ENCODE measurements around the gene CA12.

CA12 gene

DNA sequence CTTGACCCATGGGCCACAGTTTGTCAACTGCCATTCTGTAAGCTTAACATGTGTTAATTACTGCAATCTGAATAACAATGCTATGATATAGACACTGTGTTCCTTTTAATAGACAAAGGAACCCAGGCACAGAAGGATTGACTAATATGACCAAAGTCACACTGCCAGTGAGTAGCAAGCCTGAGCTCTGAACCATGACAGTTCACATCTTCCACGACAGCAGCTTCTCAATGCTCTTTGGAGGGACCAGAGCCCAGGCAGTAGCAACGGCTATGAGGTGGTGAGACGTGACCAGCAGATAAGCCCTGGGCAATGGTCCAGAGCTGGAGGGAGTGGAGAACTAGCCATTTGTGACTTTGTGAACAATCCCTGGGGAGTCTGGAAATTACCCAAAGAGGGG is 19.4 kb downstream of the CA12 start:
- Histone ChIP-seq H3K4me2 (ENCODE audit: low read depth, low read length, poor library complexity, severe bottlenecking) (no peak overlapping the region), H3K9me2 (replicated peaks; ENCODE audit: low read depth, low read length) (no peaks in the 10 kb centered on the region), H3K9ac (ENCODE audit: low read depth, low read length, poor library complexity, severe bottlenecking) (no peak overlapping the region), H2AFZ (ENCODE audit: low read length) (no peak overlapping the region), H3K36me3 (ENCODE audit: insufficient read depth, low read length) (no peaks in the 10 kb centered on the region), H3K27me3 (ENCODE audit: insufficient read depth, low read length, poor library complexity, severe bottlenecking) (no peaks in the 10 kb centered on the region), H3K79me2 (ENCODE audit: insufficient read depth, low read length) (no peaks in the 10 kb centered on the region), H3K9me3 (ENCODE audit: insufficient read depth, low read depth, low read length) (no peaks in the 10 kb centered on the region), H3K4me1 (ENCODE audit: insufficient read depth, low read length, poor library complexity, severe bottlenecking) (no peaks in the 10 kb centered on the region), H3F3A (ENCODE audit: low read depth) (no peaks in the 10 kb centered on the region), H4K20me1 (ENCODE audit: insufficient read depth, low read length, poor library complexity, severe bottlenecking) (no peaks in the 10 kb centered on the region), H3K4me3 (ENCODE audit: low read length, poor library complexity, severe bottlenecking) (no peak overlapping the region)
- TF ChIP-seq CTCF (conservative IDR thresholded peaks at IDR 0.05; ENCODE audit: low read length) = no peak
- no peak for TF ChIP-seq EZH2phosphoT487 (IDR thresholded peaks at IDR 0.05; ENCODE audit: borderline replicate concordance)

DNA sequence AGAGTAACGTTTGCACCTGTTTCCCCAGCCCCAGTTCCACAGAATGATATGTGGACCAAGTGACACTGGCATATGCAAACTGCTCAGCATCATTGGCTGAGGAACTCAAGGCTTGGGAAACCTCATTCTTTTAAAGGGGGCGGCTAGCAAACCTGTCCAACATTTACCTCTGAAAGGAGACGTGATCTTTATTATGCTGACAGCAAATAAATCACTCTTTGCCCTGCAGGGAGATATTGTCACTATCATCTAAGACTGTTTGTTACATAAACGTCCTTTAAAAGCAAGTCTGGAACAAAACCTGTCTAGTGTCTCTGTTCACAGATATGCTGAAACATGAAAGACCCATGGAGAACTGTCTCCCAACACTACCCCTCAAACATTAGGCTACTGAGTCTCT is 21.5 kb downstream of the CA12 start:
- H3K9me3 ChIP-seq (ENCODE audit: insufficient read depth, low read depth, low read length) = no peaks in the 10 kb centered on the region
- TF ChIP-seq EZH2phosphoT487 (IDR thresholded peaks at IDR 0.05; ENCODE audit: borderline replicate concordance) = no peak
- TF ChIP-seq CTCF (conservative IDR thresholded peaks at IDR 0.05; ENCODE audit: low read length) = no peak
- H2AFZ ChIP-seq (ENCODE audit: low read length) = no peak overlapping the region
- H3K9ac ChIP-seq (ENCODE audit: low read depth, low read length, poor library complexity, severe bottlenecking) = no peak overlapping the region
- H3K9me2 ChIP-seq (replicated peaks; ENCODE audit: low read depth, low read length) = no peaks in the 10 kb centered on the region
- H4K20me1 ChIP-seq (ENCODE audit: insufficient read depth, low read length, poor library complexity, severe bottlenecking) = no peaks in the 10 kb centered on the region
- H3K36me3 ChIP-seq (ENCODE audit: insufficient read depth, low read length) = no peaks in the 10 kb centered on the region
- no peaks in the 10 kb centered on the region for H3K27me3 ChIP-seq (ENCODE audit: insufficient read depth, low read length, poor library complexity, severe bottlenecking)
- no peaks in the 10 kb centered on the region for H3K4me1 ChIP-seq (ENCODE audit: insufficient read depth, low read length, poor library complexity, severe bottlenecking)
- H3F3A ChIP-seq (ENCODE audit: low read depth) = no peaks in the 10 kb centered on the region
- no peaks in the 10 kb centered on the region for H3K79me2 ChIP-seq (ENCODE audit: insufficient read depth, low read length)
- H3K4me3 ChIP-seq (ENCODE audit: low read length, poor library complexity, severe bottlenecking) = no peak overlapping the region
- no peak overlapping the region for H3K4me2 ChIP-seq (ENCODE audit: low read depth, low read length, poor library complexity, severe bottlenecking)

- no peak overlapping the region for H3K4me3 ChIP-seq (ENCODE audit: low read length, poor library complexity, severe bottlenecking)
- H3K79me2 ChIP-seq (ENCODE audit: insufficient read depth, low read length) = no peaks in the 10 kb centered on the region
- no peaks in the 10 kb centered on the region for H3K4me1 ChIP-seq (ENCODE audit: insufficient read depth, low read length, poor library complexity, severe bottlenecking)
- TF ChIP-seq EZH2phosphoT487 (IDR thresholded peaks at IDR 0.05; ENCODE audit: borderline replicate concordance) (no peak), CTCF (conservative IDR thresholded peaks at IDR 0.05; ENCODE audit: low read length) (no peak)
- H3K27me3 ChIP-seq (ENCODE audit: insufficient read depth, low read length, poor library complexity, severe bottlenecking) = no peaks in the 10 kb centered on the region
- H3F3A ChIP-seq (ENCODE audit: low read depth) = no peaks in the 10 kb centered on the region
- no peak overlapping the region for H3K9ac ChIP-seq (ENCODE audit: low read depth, low read length, poor library complexity, severe bottlenecking)
- H3K36me3 ChIP-seq (ENCODE audit: insufficient read depth, low read length) = no peaks in the 10 kb centered on the region
- no peaks in the 10 kb centered on the region for H4K20me1 ChIP-seq (ENCODE audit: insufficient read depth, low read length, poor library complexity, severe bottlenecking)
- H2AFZ ChIP-seq (ENCODE audit: low read length) = no peak overlapping the region
- no peaks in the 10 kb centered on the region for H3K9me2 ChIP-seq (replicated peaks; ENCODE audit: low read depth, low read length)
- H3K9me3 ChIP-seq (ENCODE audit: insufficient read depth, low read depth, low read length) = no peaks in the 10 kb centered on the region
- no peak overlapping the region for H3K4me2 ChIP-seq (ENCODE audit: low read depth, low read length, poor library complexity, severe bottlenecking)
Measured at GRCh38 chr15:63358241-63359029, 23.2 kb downstream of the CA12 start.
